Colonic mucosa (tissue), 4 donors: ENCODE results near the gene STX16. TPM values are rescaled to one million over a fixed set of nuclear protein-coding genes. Genes with fewer than 3 reads are reported as not detected.
A peak's percentile ranks its signal among the peaks of the same experiment; 100 is the strongest.

Experiments
- DNase-seq: peaks from one replicate; pipeline ENCODE4 v3.0.0-alpha.2; 2020
- H3K27ac ChIP-seq: fragments of 200-600 bp; one replicate; pipeline ENCODE4 v1.8.0; 2021
- H3K27me3 ChIP-seq: fragments of 200-600 bp; one replicate; pipeline ENCODE4 v1.8.0; 2021
- H3K36me3 ChIP-seq: fragments of 200-600 bp; one replicate; pipeline ENCODE4 v1.8.0; 2021
- H3K4me1 ChIP-seq: fragments of 200-600 bp; one replicate; pipeline ENCODE4 v1.8.0; 2021; ENCODE audit warnings: mild to moderate bottlenecking
- H3K4me3 ChIP-seq: fragments of 200-600 bp; one replicate; pipeline ENCODE4 v1.8.0; 2021
- H3K9ac ChIP-seq, 2 donors: one replicate each; pipeline ENCODE4 v1.7.0; 2013; ENCODE audit warnings: control low read depth in 2 of 2, low read depth in 2 of 2, low read length in 2 of 2
- H3K9me3 ChIP-seq: fragments of 200-600 bp; one replicate; pipeline ENCODE4 v1.8.0; 2021
- CTCF ChIP-seq: fragments of 200-600 bp; IDR thresholded peaks from one replicate; pipeline ENCODE4 v1.8.0; 2022; ENCODE audit warnings: antibody characterized with exemption, mild to moderate bottlenecking
- intact Hi-C: fragments of 100-400 bp; cut with DNase I; formaldehyde crosslinking; loops from one replicate; pipeline ENCODE4 v1.14.1; 2022
- total RNA-seq, 2 donors: library from RNA; stranded (reverse); fragmentation: NEBNext Ultra II Directional in 1 of 2; extraction: Animal tissue kit (Norgen Biotek cat#: 25700) in 1 of 2; gene quantifications; one replicate each; pipeline ENCODE4 v1.2.1, GENCODE V29; 2021
- donor health status: healthy.
- donor health status: DM: no; HTN: no; CAD: no.
- donor health status: DM: no; HTN: no; CAD: no.

The STX16 gene
- total RNA-seq, 2 donors from 2014 or later, result 36.3 to 38.3 TPM

- DNase-seq, result peak; percentile 52
- peaks cover 8% of the 10 kb centered on the region for H3K4me1 ChIP-seq
- peak overlapping the region; percentile 98 for H3K4me3 ChIP-seq
- H3K9me3 ChIP-seq, result no peaks in the 10 kb centered on the region
- H3K9ac ChIP-seq, result peak overlapping the region; percentile 85 to 100
- intact Hi-C loops, result no loop called here
- H3K27ac ChIP-seq, result peak overlapping the region; percentile 98
- H3K36me3 ChIP-seq, result no peaks in the 10 kb centered on the region
- TF ChIP-seq CTCF, result no peak
- no peaks in the 10 kb centered on the region for H3K27me3 ChIP-seq
These were observed 805 bp upstream of the STX16 start for GRCh38 chr20:58650181-58650775.

- Histone ChIP-seq H3K4me1 (peaks cover 8% of the 10 kb centered on the region), H3K27ac (peak overlapping the region; percentile 98), H3K9ac (peak overlapping the region; percentile 85 to 100), H3K9me3 (no peaks in the 10 kb centered on the region), H3K4me3 (peak overlapping the region; percentile 98), H3K36me3 (no peaks in the 10 kb centered on the region), H3K27me3 (no peaks in the 10 kb centered on the region)
- intact Hi-C loops, result no loop called here
- no peak for DNase-seq
- TF ChIP-seq CTCF, result no peak
These were observed 469 bp downstream of the STX16 start for GRCh38 chr20:58651559-58651945.

GRCh38 chr20:58651946-58652605 lies 993 bp downstream of the STX16 start:
- no peaks in the 10 kb centered on the region for H3K9me3 ChIP-seq
- peaks cover 8% of the 10 kb centered on the region for H3K4me1 ChIP-seq
- intact Hi-C loops, result no loop called here

GRCh38 chr20:58652606-58653294 lies 1.7 kb downstream of the STX16 start:
- no peaks in the 10 kb centered on the region for H3K36me3 ChIP-seq
- H3K9me3 ChIP-seq, result no peaks in the 10 kb centered on the region
- DNase-seq, result no peak
- no peak for TF ChIP-seq CTCF
- H3K9ac ChIP-seq, result peak overlapping the region; percentile 85 to 100
- H3K4me3 ChIP-seq, result peak overlapping the region; percentile 98
- intact Hi-C loops, result no loop called here
- H3K27me3 ChIP-seq, result no peaks in the 10 kb centered on the region
- H3K4me1 ChIP-seq, result peaks cover 8% of the 10 kb centered on the region
- peak overlapping the region; percentile 98 for H3K27ac ChIP-seq

More at GRCh38 chr20:58651946-58652605, 993 bp downstream of the STX16 start:
- Histone ChIP-seq H3K27ac (peak overlapping the region; percentile 98), H3K27me3 (no peaks in the 10 kb centered on the region), H3K9ac (peak overlapping the region; percentile 85 to 100), H3K36me3 (no peaks in the 10 kb centered on the region), H3K4me3 (peak overlapping the region; percentile 98)
- TF ChIP-seq CTCF, result no peak
- DNase-seq, result peak; percentile 74

- no peak overlapping the region for H3K27ac ChIP-seq
- no peak overlapping the region for H3K4me3 ChIP-seq
- peaks cover 8% of the 10 kb centered on the region for H3K4me1 ChIP-seq
- no peak overlapping the region for H3K9ac ChIP-seq
- no peak for DNase-seq
- no peaks in the 10 kb centered on the region for H3K9me3 ChIP-seq
- no peaks in the 10 kb centered on the region for H3K27me3 ChIP-seq
- TF ChIP-seq CTCF, result no peak
- H3K36me3 ChIP-seq, result no peaks in the 10 kb centered on the region
- intact Hi-C loops, result no loop called here
These were observed 3.3 kb downstream of the STX16 start for GRCh38 chr20:58654337-58654736.
